ENCODE measurements around the gene ADAMTSL5.
"Not testable (repeated sequence)": the region's sequence is repeated elsewhere in the genome, so short reads cannot be mapped to it uniquely, and the experiment has no call there.

Gene ADAMTSL5

DNA sequence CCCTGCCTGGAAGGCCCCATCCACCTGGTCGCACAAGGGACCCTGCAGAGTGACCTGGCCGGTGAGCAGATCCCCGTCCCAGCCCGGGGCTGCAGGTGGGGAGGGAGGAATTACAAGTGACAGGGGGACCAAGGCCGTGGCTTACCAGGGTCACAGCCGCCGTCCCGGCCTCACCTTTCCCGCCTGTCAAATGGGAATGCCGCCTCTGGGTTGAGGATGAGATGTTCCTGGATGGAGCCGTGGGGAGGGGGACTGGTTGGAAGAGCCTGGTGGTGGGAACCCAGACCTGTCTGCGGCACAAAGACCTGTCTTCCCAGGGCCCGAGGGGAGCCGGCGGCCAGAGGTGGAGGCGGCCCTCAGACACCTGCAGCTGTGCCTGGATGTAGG is 16.6 kb upstream of the ADAMTSL5 start:
- no peak for DNase-seq

DNA sequence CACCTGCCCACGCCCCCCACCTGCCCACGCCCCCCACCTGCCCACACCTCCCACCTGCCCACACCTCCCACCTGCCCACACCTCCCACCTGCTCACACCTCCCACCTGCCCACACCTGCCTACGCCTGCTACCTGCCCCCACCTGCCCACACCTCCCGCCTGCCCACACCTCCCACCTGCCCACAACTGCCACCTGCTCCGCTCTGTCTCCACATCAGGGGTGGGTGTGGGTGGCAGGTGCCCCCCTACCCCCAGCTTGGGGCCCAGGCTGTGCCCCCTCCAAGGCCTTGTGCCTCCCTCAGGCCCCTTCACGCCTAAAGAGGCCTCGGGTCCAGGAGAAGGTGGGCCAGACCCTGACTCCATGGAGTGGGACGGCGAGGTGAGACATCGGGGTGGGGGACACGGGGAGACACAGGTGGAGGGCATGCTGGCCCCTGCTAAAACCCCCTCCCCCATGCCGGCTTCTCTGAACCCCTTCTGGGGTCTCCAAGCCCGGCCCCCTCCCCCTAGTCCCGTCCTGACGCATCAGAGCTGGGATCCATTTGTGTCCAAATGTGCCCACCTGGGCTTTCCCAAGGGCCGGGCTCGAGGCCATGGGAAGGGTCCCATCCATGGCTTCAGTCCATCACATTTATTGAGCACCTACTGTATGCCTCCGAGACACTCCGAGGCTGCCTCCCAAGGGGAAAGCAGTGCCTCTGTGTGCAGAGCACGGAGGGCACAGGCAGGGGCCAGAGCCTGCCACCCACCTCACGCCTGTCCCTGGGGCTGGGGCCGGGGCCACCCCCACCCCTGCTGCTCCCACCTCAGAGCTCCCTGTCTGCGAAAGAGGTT is 16.0 kb upstream of the ADAMTSL5 start:
- no peak for DNase-seq

DNA sequence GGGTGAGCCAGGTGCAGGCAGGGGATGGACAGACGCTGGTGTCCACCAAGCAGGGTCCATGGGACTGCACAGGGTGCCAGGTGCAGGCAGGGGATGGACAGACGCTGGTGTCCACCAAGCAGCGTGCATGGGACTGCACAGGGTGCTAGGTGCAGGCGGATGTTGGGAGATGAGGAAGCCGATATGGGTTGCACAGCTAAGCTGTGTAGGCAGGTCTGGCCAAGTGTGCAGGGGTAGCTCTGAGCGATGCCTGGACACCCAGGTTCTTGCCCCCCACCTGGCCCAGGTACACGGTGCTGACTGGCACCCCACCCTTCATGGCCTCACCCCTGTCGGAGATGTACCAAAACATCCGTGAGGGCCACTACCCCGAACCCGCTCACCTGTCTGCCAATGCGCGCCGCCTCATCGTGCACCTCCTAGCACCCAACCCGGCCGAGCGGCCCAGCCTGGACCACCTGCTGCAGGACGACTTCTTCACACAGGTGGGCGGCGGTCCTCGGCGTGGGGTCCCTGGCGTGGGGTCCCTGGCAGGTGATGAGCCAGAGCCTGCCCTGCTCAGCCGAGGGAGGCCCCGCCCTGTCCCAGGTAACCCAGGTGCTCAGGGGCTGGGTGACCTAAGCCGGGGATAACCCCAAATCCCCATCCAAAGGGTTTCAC is 15.0 kb upstream of the ADAMTSL5 start:
- no peak for DNase-seq

DNA sequence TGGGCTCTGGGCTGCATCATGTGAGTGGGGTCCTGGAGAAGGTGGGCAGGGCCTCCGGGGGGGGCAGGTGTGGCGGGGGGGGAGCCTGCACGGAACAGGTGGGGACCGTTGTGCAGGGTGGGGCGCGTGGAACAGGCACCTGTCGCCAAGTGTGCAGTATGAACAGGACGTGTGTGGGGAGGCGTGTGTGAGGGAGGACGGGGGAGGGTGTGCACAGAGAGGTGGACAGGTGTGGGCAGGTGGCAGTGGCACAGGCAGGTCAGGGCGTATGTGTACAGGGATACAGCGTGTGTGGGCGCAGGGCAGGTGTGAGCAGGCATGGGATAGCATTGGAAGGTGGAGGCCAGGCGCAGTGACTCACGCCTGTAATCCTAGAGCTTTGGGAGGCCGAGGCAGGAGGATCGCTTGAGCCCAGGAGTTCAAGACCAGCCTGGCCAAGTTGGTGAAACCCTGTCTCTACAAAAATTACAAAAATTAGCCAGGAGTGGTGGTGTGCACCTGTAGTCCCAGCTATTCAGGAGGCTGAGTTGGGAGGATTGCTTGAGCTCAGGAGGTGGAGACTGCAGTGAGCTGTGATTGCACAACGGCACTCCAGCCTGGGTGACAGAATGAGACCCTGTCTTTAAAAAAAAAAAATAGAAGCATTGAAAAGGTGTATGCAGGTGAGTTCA is 14.3 kb upstream of the ADAMTSL5 start:
- DNase-seq = no peak

DNA sequence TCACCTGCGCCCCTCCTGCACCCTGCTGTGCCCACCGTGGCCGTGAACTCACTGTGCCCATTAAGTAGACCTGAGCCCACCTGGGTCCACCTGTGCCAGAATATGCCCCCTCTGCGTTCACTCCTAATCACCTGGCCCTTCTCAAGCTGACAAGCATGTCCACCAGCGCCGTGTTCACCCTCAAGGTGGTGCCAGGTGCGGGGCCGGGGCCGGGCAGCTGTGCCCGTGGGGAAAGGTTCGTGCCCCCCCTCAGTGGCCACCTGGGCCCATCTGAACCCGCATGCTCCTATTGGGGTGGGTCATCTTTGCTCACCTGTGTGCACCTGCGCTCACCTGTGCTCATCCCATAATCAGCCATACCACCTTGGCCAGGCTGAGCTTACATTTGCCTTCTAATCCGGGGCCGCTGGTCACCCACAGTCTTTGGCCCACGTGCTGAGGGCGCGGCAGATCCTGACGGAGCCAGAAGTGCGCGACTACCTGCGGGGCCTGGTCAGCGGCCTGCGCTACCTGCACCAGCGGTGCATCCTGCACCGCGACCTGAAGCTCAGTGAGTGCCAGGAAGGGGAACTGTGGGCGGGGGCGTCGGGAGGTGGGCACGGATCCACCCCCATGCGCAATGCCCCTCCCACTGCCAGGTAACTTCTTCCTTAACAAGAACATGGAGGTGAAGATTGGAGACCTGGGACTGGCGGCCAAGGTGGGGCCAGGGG is 13.4 kb upstream of the ADAMTSL5 start:
- DNase-seq = no peak

DNA sequence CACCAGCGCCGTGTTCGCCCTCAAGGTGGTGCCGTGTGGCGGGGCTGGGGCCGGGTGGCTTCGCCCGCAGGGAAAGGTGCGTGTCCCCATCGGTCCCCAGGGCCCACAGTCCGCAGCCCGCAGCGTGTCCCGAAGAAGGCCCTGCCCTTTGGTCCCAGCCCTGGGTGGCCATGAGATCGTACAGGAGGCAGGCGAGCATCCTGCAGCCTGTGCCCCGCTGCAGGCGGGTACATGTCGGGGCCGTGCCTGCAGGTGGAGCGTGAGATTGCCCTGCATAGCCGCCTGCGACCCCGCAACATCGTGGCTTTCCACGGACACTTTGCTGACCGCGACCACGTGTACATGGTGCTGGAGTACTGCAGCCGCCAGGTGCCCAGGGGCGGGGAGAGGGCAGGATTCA is 12.5 kb upstream of the ADAMTSL5 start:
- no peak for DNase-seq

DNA sequence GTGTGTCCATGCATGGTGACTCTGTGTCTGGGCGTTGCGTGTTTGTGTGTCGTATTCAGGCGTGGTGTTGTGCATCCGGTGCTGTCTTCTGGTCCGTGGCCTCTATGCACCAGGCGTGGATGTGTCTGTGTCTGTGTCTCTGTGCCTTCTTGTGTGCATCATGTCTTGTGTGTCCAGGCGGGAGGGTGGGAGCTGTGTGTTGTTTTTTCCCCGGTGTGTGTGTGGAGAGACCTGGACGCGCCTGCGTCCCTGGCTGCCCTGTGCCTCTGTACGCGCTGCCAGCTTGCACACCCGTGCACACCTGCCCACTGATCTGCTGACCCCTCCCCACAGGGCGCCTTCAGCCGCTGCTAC is 12.1 kb upstream of the ADAMTSL5 start:
- DNase-seq = no peak

DNA sequence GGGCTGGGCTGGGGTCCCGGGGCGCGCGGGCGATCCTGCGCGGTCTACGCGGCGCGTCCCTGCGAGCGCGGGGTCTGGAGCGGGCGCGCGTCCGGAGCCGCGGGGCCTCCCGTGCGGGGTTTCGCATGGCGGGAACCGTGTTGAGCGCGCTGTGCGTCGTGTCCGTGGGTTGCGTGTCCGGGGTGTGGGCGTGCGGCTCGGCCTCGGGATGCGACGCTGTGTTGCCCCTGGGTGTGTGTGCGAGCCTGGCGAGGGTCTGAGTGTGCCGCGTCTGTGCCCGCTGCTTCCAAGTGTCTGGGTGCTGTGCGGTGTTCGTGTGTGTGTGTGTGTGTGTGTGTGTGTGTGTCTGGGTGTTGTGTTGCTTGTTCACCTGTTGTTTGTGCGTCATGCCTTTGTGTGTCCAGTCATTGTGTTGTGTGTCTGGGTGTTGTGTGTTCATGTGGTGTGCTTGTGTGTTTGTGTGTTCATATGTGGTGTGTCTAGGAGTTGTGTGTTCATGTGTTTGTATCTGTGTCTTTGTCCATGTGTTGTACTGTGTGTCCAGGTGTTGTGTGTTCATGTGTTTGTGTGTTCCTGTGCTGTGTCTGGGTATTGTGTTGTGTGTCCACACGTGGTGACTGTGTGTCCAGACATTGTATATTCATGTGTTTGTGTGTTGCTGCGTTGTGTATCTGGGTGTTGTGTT is 11.6 kb upstream of the ADAMTSL5 start:
- DNase-seq = no peak

DNA sequence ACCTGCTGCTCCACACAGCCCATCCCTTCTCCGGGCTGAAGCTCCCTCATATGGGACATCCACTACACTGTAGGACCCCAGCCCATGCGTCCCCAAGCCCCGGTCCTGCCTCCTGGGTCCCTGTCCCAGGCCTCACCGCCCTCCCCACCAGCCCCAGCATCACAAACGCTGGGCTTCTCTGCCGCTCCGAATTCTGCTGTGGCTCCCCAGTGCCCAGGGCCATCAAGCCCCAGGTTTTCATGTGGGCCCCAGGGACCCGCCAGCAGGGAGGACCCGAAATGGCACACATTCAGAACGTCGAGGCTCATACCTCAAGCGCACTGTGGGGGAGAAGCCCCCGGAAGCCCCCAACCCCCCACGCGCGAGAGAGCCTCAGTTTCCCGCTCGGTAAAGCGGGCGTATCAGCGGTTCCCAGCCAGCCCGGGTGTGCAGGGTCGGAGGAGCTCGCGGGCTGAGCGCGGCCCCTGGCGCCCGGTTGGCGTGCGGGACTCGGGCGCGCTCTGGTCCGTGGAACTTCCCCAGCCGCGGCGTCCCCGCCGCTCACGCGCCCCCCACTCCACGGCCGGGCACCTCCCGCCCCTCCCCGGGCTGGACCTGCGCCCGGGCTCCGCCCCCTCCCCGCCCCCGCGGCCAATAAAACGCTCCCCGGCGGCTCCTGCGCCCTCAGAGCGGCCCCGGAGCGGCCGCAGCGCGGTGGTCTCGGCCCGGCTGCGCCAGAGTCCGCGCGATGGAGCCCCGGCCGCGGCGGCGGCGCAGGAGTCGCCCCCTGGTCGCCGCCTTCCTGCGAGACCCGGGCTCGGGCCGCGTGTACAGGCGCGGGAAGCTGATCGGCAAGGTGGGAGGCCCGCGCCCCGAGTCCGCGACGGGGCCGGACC is 10.8 kb upstream of the ADAMTSL5 start, which contains the start of gene PLK5:
PLK5 (plus strand) TSS at position 666 of the 875 bp plus-strand sequence. CDS start 2,920 bp downstream, outside the sequence.
- DNase-seq = no peak

DNA sequence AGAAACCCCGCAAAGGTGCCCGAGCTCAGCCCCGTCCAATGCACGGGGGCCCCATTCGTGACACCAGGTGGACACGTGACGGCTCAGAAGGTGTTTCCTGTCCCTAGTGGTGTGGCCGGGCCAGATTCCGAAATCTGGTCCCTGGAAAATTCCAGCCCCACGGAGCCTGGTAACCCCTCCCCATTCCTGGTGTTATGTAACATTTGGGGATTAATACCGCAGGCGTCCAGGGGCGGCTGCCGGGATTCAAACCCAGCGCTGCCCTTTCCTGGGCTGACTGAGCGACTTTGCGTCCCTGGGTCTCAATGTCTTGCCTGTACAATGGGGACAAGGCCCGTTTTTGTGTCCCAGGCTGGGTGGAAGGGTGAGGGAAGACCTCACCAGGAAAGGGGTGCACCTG is 10.0 kb upstream of the ADAMTSL5 start:
- no peak for DNase-seq

DNA sequence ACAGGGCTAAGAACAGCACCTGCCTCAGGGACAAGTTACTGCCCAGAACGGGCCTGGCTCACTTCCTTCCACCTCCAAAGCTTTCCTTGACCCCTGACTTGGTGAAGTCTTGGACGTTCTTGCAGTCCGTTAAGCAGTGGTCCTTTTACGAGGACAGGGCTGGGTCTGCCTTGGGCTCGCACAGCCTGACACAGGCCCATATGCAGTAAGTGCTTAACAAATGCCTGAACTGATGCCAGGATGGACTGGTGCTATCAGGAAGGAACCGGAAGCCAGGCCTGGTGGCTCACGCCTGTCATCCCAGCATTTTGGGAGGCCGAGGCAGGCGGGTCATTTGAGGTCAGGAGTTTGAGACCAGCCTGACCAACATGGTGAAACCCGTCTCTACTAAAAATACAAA is 9.2 kb upstream of the ADAMTSL5 start:
- no peak for DNase-seq

DNA sequence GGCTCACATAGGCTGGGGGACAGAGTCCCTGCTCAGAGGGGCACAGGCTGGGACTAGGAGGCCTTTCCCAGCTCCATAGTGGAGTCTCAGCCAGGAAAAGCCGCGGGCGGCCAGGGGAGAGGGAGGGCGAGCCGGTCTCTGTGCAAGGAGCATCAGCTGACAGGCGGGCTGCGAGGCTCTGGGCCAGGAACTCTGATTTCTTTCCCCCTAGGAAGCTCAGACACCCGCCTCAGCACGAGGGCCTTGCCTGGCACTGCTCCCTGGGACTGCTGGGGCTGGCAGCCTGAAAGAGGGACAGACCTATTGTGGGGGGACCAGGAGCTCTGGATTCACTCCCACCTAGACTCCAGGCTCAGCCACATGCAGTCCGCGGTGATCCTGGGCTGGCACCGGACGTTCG is 8.8 kb upstream of the ADAMTSL5 start:
- DNase-seq = no peak

DNA sequence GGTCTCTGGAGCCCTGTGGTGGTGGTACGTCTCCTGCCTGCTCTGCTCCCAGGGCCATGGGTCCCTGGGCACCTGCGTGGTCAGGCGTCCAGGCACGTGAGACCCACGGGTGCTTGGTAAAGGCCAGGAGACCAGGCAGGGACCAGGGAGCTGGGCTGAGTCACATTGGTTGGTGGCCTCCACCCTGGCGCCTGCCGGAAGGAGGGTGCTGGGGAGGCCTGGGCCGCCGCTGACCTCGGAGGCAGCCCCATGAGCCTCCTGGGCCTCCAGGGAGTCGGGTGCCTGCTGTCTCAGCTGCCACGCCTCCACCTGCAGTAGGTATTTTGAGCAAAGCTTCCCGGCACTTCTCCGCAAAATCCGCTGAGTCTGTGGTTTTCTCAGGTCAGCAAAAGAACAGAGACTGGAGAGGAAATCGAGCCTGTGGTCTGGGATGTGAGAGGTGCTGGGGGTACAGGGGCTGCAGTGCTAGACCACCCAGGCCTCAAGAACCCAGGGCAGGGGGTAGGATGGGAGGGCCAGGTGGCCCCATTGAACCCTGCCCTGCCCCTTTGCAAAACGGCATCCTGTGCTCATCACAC is 7.5 kb upstream of the ADAMTSL5 start:
- no peak for DNase-seq

DNA sequence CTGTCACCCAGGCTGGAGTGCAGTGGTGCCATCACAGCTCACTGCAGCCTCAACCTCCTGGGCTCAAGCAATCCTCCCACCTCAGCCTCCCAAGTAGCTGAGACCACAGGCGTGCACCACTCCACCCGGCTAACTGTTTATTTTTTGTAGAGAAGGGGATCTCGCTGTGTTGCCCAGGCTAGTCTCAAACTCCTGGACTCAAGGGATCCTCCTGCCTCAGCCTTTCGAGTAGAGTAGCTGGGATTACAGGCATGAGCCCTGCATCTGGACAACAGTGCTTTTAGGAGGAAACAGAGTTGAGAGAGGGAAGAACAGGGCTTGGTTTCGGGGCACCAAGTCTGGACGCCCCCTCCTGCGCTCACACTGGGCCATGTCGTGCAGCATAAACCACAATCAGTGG is 7.0 kb upstream of the ADAMTSL5 start:
- not testable (repeated sequence) for DNase-seq

DNA sequence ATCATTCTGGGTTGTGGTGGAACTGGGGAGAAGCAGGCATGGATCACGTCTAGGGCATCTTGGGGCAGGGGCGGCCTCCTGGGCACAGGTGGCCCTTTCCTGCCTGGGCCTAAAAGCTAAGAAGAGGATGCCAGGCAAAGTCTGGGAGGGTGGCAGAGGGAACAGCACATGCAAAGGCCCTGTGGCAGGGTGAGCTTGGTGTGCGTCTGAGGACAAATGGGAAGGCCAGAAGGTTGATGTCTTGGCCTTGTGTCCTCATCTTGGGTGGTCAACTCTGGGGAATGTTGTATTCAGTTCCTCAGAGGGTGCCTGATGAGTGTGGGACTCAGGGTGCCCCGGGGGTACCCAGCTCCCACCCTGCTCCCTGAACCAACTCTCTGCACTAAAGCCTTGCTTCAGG is 5.7 kb upstream of the ADAMTSL5 start:
- DNase-seq = no peak

DNA sequence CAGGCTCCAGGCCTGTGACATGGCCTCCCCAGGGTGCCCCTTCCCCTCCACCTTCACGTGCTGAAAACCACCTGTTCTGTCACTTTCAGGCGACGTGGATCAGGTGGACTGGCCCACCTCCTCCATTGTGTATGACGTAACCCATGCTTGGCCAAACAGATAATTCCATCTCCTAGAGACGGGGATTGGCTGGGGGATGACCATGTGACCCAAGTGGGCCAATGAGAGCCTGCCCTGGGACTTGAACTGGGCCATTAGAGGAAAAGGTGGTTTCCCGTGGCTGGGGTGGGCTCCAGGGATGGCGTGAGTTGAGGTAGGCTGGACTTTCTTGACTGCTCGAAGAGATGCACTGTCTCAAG is 3.6 kb upstream of the ADAMTSL5 start:
- peak; percentile 49 for DNase-seq

DNA sequence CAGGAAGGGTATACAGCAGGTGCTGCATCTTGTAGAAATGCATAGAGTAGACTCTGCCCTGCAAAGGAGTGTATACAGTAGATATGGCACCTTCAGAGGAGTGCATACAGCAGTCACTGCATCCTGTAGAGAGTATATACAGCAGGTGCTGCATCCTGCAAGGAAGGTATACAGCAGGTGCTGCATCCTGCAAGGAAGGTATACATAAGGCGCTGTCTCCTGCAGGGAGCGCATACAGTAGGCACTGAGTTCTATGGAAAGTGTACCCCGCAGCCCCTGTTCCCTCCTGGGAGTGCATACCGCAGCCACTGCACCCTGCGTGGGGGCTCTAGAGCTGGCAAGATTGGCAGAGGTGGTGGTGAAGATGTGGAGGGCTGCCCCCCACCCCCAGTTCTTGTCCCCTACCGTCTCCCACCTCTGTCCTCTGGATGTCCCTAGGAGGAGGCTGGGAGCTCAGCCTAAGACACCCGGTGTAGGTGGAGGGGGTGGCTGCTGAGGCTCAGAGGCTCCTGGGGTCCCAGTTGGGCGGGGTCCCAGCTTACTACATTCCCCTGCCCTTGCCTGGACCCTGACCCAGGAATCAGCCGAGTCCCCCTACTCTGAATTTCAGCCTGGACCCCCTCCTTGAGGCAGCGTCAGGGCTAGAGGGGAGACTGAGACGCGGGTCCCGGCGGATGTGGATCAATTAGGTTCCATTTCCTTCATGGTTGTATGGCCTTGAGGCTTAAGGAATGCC is 2.3 kb upstream of the ADAMTSL5 start:
- no peak for DNase-seq

DNA sequence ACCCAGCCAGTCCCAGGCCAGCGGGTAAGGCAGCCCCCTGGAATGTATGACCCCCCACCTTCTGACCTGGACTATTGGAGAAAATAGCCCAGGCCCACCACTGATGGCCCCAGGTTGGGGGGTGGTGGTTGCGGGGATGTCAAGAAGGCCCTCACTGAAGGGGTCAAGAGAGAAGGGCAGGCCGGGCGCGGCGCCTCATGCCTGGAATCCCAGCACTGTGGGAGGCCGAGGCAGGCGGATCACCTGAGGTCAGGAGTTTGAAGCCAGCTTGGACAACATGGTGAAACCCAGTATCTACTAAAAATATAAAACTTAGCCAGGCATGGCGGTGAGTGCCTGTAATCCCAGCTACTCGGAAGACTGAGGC is 1.5 kb upstream of the ADAMTSL5 start:
- DNase-seq = no peak

DNA sequence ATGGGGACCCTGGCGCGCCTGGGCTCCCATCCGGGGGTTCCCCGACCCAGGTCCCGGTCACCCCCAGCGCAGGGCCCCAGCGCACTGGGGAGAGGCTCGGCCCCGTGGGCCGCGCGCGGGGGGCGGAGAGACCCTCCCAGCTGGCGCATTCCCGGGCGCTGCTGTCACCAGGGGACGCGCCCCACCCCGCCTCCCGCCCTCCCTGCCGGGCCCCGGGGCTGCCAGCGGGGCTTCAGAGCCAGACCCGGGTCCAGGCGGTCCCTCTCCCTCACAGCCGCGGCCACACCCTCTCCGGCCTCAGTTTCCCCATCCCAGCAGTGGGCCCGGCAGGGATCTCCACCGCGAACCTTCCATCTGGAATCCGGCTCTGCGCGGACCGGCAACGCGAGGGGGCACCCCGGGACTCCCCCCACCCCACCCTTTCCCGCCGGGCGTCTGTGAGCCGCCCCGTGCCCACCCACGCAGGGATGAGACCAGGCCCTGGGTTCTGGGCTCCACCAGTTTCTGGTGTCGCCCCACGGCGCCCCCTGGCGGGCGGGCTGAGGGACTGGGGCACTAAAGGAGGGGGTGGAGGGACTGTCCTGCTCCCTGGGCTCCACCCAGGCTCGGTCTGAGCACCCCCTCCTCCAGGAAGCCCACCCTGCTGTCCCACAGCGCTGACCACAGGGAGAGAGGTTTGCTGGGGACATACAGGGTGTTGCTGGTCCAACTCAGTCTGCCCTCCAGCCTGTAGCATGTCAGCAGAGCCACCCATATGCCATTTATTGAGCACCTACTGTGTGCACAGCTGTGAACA is 878 bp upstream of the ADAMTSL5 start:
- peak; percentile 63 for DNase-seq
